ENCODE data around the gene MGA.

MGA gene

DNA sequence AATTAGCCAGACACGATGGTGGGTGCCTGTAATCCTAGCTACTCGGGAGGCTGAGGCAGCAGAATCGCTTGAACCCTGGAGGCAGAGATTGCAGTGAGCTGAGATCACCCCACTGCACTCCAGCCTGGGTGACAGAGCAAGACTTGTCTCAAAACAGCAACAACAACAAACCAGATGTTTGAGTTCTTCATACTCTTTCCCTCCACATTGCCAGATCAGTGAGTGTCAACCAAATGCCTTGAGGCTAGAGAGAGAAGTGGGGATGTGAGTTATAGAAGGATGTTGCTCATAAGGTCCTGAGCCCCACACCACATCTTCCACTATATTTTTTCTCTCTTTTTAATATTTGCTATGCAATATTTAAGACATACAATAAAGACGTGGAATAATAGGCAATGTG is 133.9 kb downstream of the MGA start:
- no peak overlapping the region for H3K27ac ChIP-seq (replicated peaks)
- no peak overlapping the region for H3K4me3 ChIP-seq (replicated peaks; ENCODE audit: insufficient read depth, low read length)
- H3K27me3 ChIP-seq (ENCODE audit: insufficient read depth, poor library complexity, severe bottlenecking) = no peaks in the 10 kb centered on the region
- no peak for DNase-seq (ENCODE audit: low read depth in 1 of 2, low spot score in 1 of 2)
- TF ChIP-seq POLR2AphosphoS5 (IDR thresholded peaks at IDR 0.05; ENCODE audit: low read depth) (no peak), CTCF (IDR thresholded peaks at IDR 0.05; ENCODE audit: insufficient read depth, low read length) (no peak), SPI1 (IDR thresholded peaks at IDR 0.05; ENCODE audit: borderline replicate concordance, low read depth) (no peak), GABPA (IDR thresholded peaks at IDR 0.05; ENCODE audit: low read depth) (no peak)
- TF ChIP-seq, protein P1, sequence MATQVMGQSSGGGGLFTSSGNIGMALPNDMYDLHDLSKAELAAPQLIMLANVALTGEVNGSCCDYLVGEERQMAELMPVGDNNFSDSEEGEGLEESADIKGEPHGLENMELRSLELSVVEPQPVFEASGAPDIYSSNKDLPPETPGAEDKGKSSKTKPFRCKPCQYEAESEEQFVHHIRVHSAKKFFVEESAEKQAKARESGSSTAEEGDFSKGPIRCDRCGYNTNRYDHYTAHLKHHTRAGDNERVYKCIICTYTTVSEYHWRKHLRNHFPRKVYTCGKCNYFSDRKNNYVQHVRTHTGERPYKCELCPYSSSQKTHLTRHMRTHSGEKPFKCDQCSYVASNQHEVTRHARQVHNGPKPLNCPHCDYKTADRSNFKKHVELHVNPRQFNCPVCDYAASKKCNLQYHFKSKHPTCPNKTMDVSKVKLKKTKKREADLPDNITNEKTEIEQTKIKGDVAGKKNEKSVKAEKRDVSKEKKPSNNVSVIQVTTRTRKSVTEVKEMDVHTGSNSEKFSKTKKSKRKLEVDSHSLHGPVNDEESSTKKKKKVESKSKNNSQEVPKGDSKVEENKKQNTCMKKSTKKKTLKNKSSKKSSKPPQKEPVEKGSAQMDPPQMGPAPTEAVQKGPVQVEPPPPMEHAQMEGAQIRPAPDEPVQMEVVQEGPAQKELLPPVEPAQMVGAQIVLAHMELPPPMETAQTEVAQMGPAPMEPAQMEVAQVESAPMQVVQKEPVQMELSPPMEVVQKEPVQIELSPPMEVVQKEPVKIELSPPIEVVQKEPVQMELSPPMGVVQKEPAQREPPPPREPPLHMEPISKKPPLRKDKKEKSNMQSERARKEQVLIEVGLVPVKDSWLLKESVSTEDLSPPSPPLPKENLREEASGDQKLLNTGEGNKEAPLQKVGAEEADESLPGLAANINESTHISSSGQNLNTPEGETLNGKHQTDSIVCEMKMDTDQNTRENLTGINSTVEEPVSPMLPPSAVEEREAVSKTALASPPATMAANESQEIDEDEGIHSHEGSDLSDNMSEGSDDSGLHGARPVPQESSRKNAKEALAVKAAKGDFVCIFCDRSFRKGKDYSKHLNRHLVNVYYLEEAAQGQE (IDR thresholded peaks at IDR 0.05; ENCODE audit: insufficient replicate concordance, low read depth) = no peak

DNA sequence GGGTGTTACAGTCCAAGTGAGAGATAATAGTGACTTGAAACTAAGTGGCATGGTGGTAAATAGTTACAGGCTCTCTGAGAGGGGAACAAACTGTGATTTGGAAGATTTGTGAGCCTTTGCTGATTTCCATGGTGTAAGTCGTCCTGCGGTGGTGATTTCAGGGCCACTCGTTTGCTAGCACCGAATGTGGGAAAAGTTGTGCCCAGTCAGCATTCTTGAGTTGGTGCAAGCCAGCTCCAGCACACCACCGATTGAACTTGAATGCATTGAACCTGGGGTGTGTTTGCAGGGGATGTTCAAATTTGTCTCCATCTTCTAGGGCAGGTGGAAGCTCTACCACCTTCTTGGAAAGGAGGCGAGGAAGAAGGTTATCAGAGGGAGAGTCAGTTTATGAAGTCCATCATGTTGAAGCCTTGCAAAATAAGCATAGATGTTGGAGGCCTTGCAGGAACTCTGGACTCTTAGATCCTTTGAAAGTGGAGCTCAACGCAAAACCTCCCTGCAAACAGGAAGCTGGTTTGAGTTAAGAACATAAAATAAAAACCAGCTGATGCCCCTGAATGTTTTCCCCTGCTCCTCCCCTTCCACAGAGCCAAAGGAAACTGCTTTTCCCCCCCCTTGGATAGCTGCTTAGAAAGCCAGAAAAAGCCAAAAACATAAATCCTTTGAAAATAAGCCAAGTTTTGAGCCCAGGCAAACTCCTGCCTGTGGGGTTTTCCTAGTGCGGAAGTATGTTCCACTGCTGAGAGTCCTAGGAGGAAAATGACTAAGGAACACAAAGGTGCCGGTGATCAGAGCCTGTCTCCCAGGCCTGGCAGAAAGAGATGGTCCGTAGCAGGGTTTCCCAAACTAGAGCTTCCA is 136.0 kb downstream of the MGA start:
- TF ChIP-seq POLR2AphosphoS5 (IDR thresholded peaks at IDR 0.05; ENCODE audit: low read depth) (no peak), SPI1 (IDR thresholded peaks at IDR 0.05; ENCODE audit: borderline replicate concordance, low read depth) (no peak)
- no peak overlapping the region for H3K27ac ChIP-seq (replicated peaks)
- no peak for DNase-seq (ENCODE audit: low read depth in 1 of 2, low spot score in 1 of 2)
- H3K27me3 ChIP-seq (ENCODE audit: insufficient read depth, poor library complexity, severe bottlenecking) = no peaks in the 10 kb centered on the region
- no peak overlapping the region for H3K4me3 ChIP-seq (replicated peaks; ENCODE audit: insufficient read depth, low read length)

DNA sequence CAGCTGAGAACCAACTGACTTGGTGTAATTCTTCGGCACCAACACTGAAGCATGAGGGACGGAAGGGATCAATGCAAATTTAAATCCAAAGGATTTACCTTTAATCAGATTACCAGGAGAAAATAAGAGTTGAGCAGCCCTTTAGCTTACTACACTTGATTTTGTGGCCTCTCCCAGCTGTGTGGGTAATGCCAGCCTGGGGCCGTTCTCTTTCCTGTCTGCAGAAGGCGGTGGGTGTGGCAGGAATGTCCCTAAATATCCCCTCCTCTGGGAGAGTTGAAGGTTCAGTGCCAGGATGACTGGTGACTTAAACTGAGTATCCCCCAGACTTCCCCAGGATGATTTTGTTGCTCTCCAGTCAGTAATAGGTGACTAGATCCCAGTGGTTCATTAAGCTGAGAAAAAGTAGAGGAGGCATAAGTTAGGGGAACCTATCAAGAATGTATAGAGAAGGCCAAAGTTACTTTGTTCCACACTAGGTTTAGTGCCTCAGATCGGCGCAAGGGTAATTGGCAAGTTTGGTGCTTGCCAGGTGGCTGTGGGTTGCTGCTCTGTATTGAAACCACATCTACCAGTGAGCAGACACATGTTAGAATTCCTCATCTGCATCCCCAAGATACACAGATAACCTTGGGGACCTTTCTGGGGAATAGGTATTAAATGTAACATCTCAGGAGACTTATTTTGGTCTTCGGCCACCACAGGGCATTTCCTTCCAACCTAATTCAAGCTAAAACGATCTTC is 137.2 kb downstream of the MGA start:
- DNase-seq (ENCODE audit: low read depth in 1 of 2, low spot score in 1 of 2) = no peak
- Histone ChIP-seq H3K4me3 (replicated peaks; ENCODE audit: insufficient read depth, low read length) (no peak overlapping the region), H3K27me3 (ENCODE audit: insufficient read depth, poor library complexity, severe bottlenecking) (no peaks in the 10 kb centered on the region), H3K27ac (replicated peaks) (no peak overlapping the region)
- TF ChIP-seq, protein P1 (IDR thresholded peaks at IDR 0.05; ENCODE audit: insufficient replicate concordance, low read depth) = no peak
- TF ChIP-seq POLR2AphosphoS5 (IDR thresholded peaks at IDR 0.05; ENCODE audit: low read depth) (no peak), CTCF (IDR thresholded peaks at IDR 0.05; ENCODE audit: insufficient read depth, low read length) (no peak), SPI1 (IDR thresholded peaks at IDR 0.05; ENCODE audit: borderline replicate concordance, low read depth) (no peak), GABPA (IDR thresholded peaks at IDR 0.05; ENCODE audit: low read depth) (no peak)

Measured in HL-60 (cell line).